ENCODE results near the gene NLRP14. TPM values are rescaled to one million over a fixed set of nuclear protein-coding genes. Genes with fewer than 3 reads are reported as not detected.

Gene NLRP14, protein sequence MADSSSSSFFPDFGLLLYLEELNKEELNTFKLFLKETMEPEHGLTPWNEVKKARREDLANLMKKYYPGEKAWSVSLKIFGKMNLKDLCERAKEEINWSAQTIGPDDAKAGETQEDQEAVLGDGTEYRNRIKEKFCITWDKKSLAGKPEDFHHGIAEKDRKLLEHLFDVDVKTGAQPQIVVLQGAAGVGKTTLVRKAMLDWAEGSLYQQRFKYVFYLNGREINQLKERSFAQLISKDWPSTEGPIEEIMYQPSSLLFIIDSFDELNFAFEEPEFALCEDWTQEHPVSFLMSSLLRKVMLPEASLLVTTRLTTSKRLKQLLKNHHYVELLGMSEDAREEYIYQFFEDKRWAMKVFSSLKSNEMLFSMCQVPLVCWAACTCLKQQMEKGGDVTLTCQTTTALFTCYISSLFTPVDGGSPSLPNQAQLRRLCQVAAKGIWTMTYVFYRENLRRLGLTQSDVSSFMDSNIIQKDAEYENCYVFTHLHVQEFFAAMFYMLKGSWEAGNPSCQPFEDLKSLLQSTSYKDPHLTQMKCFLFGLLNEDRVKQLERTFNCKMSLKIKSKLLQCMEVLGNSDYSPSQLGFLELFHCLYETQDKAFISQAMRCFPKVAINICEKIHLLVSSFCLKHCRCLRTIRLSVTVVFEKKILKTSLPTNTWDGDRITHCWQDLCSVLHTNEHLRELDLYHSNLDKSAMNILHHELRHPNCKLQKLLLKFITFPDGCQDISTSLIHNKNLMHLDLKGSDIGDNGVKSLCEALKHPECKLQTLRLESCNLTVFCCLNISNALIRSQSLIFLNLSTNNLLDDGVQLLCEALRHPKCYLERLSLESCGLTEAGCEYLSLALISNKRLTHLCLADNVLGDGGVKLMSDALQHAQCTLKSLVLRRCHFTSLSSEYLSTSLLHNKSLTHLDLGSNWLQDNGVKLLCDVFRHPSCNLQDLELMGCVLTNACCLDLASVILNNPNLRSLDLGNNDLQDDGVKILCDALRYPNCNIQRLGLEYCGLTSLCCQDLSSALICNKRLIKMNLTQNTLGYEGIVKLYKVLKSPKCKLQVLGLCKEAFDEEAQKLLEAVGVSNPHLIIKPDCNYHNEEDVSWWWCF
- total RNA-seq = 0.37 and 0.92 TPM in 2 replicates

DNA sequence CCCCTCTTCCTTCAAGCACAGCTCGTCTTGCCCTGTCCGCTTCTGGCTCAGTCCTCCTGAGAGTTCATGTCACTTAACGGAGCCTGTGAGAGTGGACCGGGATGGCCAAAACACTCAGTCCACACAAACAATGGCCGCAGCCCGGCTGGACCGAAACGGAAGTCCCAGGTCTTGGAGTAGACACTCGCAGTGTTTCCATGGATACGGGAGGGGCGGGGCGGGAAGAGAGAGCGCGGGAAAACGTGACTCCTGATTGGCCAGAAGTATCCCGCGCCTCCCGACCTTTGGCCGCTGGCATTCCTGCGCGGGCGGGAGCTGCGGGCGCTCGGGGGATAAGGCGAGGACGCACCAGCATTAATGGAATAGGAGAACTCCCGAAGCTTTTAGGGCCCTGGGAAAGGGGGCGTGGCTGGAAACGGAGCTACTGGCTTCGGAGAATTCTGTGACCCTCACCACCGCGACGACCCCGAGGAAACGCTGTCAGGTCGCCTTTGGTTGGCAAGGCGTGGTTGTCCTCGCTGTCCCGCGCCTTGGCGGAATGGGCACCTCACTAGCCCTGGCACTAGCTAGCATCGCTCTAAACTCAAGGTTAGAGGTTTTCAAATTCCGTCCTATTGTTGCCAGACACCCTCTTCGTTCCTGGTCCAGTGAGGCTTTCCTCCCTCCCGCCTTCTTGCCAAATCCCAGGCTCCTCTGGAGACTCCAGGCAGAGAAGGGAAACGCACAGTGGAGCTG lies at the start of gene NLRP14, which contains the start of gene ZNF214:
TSS of gene NLRP14 (plus strand) at position 297 of the 735 bp plus-strand sequence. CDS start 18,108 bp downstream, outside the sequence.
TSS of gene ZNF214 (minus strand) at position 164 of the 735 bp plus-strand sequence. CDS start 17,511 bp downstream, outside the sequence.

DNA sequence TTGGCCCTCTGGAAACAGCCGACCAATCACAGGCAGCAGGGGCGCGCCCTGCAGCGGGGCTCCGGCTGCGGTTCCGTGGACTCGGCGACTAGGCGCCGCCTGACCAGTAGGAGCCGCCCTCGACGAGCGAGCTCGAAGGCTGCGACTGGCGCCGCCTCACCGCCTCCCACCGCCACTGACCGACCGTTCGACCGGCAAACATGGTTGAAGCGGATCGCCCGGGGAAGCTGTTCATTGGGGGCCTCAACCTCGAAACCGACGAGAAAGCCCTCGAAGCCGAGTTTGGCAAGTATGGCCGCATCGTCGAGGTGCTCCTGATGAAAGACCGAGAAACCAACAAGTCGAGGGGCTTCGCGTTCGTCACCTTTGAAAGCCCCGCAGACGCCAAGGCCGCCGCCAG lies 68.6 kb downstream of the NLRP14 start, which contains the start of gene RBMXL2:
TSS of gene RBMXL2 (plus strand) at position 78 of the 400 bp plus-strand sequence. CDS start at position 201, 123 bp downstream.

Other genes with a start within 250 kb of the NLRP14 start
- 0.13 and 0.19 TPM in 2 replicates for gene OR2AG2, start 248.5 kb upstream of the NLRP14 start, total RNA-seq
- not detected in 2 replicates for gene OR2AG1, start 237.5 kb upstream of the NLRP14 start, total RNA-seq
- 0.13 and 0.19 TPM in 2 replicates for gene OR6A2, start 220.8 kb upstream of the NLRP14 start, total RNA-seq
- gene OR10A5, start 174.8 kb upstream of the NLRP14 start, total RNA-seq = not detected in 2 replicates
- not detected in 2 replicates for gene OR10A2, start 157.4 kb upstream of the NLRP14 start, total RNA-seq
- not detected in 2 replicates for gene OR10A4, start 143.9 kb upstream of the NLRP14 start, total RNA-seq
- 0.13 and 0.44 TPM in 2 replicates for gene OR2D2, start 128.0 kb upstream of the NLRP14 start, total RNA-seq
- gene OR2D3, start 99.5 kb upstream of the NLRP14 start, total RNA-seq = not detected in 2 replicates
- gene ZNF215, start 94.1 kb upstream of the NLRP14 start, total RNA-seq = 2.5 and 4.0 TPM in 2 replicates
- gene ZNF214, start 133 bp upstream of the NLRP14 start, total RNA-seq = 4.7 and 4.8 TPM in 2 replicates
- gene RBMXL2, start 68.5 kb downstream of the NLRP14 start, total RNA-seq = 0.13 TPM in 1 of 2 replicates, not detected in the other
- 0.06 and 0.13 TPM in 2 replicates for gene SYT9, start 231.4 kb downstream of the NLRP14 start, total RNA-seq

Measured in aortic smooth muscle cell (primary cell).